ENCODE results near the gene CNOT10.
"Not testable (repeated sequence)": the region's sequence is repeated elsewhere in the genome, so short reads cannot be mapped to it uniquely, and the experiment has no call there.

DNA sequence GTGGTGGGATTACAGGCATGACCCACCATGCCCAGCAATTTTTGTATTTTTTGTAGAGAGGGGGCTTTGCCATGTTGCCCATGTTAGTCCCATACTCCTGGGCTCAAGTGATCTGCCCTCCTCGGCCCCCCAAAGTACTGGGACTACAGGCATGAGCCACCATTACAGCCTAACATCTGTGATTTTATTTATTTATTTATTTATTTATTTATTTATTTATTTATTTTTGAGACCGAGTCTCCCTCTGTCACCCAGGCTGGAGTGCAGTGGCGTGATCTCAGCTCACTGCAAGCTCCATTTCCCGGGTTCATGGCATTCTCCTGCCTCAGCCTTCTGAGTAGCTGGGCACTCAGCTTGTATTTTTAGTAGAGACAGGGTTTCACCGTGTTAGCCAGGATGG lies 116.5 kb downstream of the CNOT10 start:
- TF ChIP-seq, protein P1, sequence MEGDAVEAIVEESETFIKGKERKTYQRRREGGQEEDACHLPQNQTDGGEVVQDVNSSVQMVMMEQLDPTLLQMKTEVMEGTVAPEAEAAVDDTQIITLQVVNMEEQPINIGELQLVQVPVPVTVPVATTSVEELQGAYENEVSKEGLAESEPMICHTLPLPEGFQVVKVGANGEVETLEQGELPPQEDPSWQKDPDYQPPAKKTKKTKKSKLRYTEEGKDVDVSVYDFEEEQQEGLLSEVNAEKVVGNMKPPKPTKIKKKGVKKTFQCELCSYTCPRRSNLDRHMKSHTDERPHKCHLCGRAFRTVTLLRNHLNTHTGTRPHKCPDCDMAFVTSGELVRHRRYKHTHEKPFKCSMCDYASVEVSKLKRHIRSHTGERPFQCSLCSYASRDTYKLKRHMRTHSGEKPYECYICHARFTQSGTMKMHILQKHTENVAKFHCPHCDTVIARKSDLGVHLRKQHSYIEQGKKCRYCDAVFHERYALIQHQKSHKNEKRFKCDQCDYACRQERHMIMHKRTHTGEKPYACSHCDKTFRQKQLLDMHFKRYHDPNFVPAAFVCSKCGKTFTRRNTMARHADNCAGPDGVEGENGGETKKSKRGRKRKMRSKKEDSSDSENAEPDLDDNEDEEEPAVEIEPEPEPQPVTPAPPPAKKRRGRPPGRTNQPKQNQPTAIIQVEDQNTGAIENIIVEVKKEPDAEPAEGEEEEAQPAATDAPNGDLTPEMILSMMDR (IDR thresholded peaks at IDR 0.05; ENCODE audit: low read length), result not testable (repeated sequence)
- TF ChIP-seq EZH2 (IDR thresholded peaks at IDR 0.05; ENCODE audit: borderline replicate concordance, low read length), result not testable (repeated sequence)

Measured in OCI-LY1 (cell line).